GM19099 (cell line): Measurements from ENCODE around the gene MRPL30.

Experiments used
- POLR2A ChIP-seq: IDR thresholded peaks from 3 replicates; pipeline ENCODE4 v1.6.1; 2011; ENCODE audit warnings: low read depth; ENCODE audit not compliant: insufficient read length; ENCODE audit errors: extremely low read depth

Gene MRPL30

GRCh38 chr2:99238599-99238998 is 57.6 kb downstream of the MRPL30 start:
- no peak for TF ChIP-seq POLR2A

GRCh38 chr2:99240431-99240830 is 59.4 kb downstream of the MRPL30 start:
- TF ChIP-seq POLR2A: no peak

- no peak for TF ChIP-seq POLR2A
Observed at GRCh38 chr2:99242151-99242550, 61.2 kb downstream of the MRPL30 start.
